T47D (cell line): ENCODE measurements around the gene ZNF8.
"Not testable (repeated sequence)": the region's sequence is repeated elsewhere in the genome, so short reads cannot be mapped to it uniquely, and the experiment has no call there.

Experiments
- DNase-seq, 2 experiments: peaks; one replicate each; pipeline versions ENCODE4 v3.0.0 to v3.0.0-alpha.2; 2011 to 2012; ENCODE audit warnings: low read depth in 1 of 2, low spot score in 1 of 2
- JUND ChIP-seq: IDR thresholded peaks from 2 replicates; pipeline ENCODE4 v1.6.1; 2012; ENCODE audit warnings: low read depth
- in situ Hi-C: cut with HindIII; loops from 2 replicates; pipeline ENCODE4 v1.10.0; 2016; ENCODE audit warnings: low sequenced_read_pairs, low pct_unique_long_range_greater_than_20kb

ZNF8 gene

GRCh38 chr19:58278541-58279041, at the start of gene ZNF8:
ZNF8 (plus strand) TSS chr19:58278955; CDS start chr19:58279082, 127 bp downstream.
- no peak for TF ChIP-seq JUND
- in situ Hi-C loops = no loop called here
- DNase-seq = peak; percentile 94 to 95

GRCh38 chr19:58229255-58229639, 49.5 kb upstream of the ZNF8 start:
- DNase-seq = peak; percentile 58 to 65
- in situ Hi-C loops = no loop called here

DNA sequence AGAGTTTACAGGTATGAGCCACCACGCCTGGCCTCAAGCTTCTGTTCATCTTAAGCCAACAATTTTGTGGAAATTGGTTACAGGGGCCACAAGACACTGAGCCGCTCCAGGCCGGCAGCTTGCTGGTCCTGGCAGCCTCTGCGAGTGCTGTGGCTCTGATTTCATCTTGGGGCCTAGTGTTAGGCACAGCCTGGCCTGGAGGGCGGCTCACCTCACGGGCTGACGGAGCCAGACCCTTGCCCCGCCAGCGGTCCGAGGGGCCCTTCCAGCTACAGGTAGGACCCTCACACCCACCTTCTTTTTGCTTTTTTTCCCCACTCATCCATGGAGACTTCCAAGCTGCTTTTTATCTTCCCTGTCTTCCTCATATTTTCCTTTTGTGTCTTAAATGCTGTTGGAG, 41.4 kb upstream of the ZNF8 start:
- in situ Hi-C loops = no loop called here
- no peak for TF ChIP-seq JUND
- no peak for DNase-seq

More at GRCh38 chr19:58229255-58229639, 49.5 kb upstream of the ZNF8 start:
- TF ChIP-seq JUND = no peak

GRCh38 chr19:58243351-58243750, 35.4 kb upstream of the ZNF8 start:
- no peak for TF ChIP-seq JUND
- DNase-seq = no peak
- in situ Hi-C loops = no loop called here

DNA sequence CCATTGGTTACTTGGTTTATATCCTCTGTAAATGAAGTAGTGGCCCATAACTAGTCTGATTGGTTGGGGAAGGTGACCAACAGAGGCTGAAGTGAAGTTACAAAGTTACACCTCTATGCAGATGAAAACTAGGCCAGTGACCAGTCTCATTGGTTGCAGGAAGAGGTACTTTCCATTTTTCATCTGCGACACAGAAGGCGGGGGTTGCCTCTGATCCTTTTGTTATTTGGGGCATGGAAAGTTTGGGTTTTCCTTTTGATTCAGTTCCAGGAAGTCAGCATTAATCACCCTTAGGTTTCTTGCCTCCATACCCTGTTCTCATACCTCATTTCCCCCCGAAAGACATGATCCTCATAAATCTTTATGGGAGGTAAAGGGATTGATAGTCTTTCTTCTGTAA, 29.9 kb upstream of the ZNF8 start:
- TF ChIP-seq JUND = no peak
- in situ Hi-C loops = no loop called here
- no peak for DNase-seq

- in situ Hi-C loops = no loop called here
- no peak for TF ChIP-seq JUND
- peak in 1 of 2 experiments; percentile 26 for DNase-seq
Observed at GRCh38 chr19:58252102-58252685, 26.6 kb upstream of the ZNF8 start.

- DNase-seq, in situ Hi-C loops: not testable (repeated sequence)
Observed at GRCh38 chr19:58258259-58258658, 20.5 kb upstream of the ZNF8 start.

DNA sequence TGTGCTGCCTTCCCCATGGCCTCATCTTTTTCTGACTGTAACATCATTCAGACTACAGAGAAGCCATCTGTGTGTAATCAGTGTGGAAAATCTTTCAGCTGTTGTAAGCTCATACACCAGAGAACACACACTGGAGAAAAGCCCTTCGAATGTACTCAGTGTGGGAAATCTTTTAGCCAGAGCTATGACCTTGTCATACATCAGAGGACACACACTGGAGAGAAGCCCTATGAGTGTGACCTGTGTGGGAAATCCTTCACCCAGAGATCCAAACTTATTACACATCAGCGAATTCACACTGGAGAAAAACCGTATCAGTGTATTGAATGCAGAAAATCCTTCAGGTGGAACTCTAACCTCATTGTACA, 17.2 kb upstream of the ZNF8 start:
- in situ Hi-C loops = no loop called here
- no peak for TF ChIP-seq JUND
- DNase-seq = peak in 1 of 2 experiments; percentile 16

DNA sequence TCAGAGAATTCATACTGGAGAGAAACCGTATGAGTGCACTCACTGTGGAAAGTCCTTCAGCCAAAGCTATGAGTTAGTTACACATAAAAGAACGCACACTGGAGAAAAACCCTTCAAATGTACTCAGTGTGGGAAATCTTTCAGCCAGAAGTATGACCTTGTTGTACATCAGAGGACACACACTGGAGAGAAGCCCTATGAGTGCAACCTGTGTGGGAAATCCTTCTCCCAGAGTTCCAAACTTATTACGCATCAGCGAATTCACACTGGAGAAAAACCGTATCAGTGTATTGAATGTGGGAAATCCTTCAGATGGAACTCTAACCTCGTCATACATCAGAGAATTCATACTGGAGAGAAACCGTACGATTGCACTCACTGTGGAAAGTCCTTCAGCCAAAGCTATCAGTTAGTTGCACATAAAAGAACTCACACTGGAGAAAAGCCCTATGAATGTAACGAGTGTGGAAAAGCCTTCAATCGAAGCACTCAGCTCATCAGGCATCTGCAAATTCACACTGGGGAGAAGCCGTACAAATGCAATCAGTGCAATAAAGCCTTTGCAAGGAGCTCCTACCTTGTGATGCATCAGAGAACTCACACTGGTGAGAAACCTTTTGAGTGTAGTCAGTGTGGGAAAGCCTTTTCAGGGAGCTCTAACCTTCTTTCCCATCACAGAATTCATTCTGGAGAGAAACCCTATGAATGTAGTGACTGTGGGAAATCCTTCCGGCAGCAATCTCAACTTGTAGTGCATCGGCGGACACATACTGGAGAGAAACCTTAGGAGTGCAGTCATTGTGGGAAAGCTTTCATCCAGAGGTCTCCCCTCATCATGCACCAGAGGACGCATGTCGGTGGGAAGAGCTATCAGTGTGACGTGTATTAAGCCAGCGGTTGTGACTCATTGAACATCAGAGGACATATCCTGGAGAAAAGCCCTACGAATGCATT, 16.5 kb upstream of the ZNF8 start:
- in situ Hi-C loops = no loop called here
- TF ChIP-seq JUND = no peak
- DNase-seq = peak in 1 of 2 experiments; percentile 21

GRCh38 chr19:58262922-58263296, 15.8 kb upstream of the ZNF8 start:
- no peak for TF ChIP-seq JUND
- in situ Hi-C loops = no loop called here
- DNase-seq = no peak

- in situ Hi-C loops = no loop called here
Observed at GRCh38 chr19:58265100-58265499, 13.7 kb upstream of the ZNF8 start.

GRCh38 chr19:58268344-58268743, 10.4 kb upstream of the ZNF8 start:
- TF ChIP-seq JUND = no peak
- in situ Hi-C loops = no loop called here
- no peak for DNase-seq

More at GRCh38 chr19:58265100-58265499, 13.7 kb upstream of the ZNF8 start:
- no peak for TF ChIP-seq JUND
- DNase-seq = no peak

- no peak for DNase-seq
- in situ Hi-C loops = no loop called here
- no peak for TF ChIP-seq JUND
Observed at GRCh38 chr19:58274771-58275201, 4.0 kb upstream of the ZNF8 start.
